ENCODE measurements around the gene FOXC1. TPM values are rescaled to one million over a fixed set of nuclear protein-coding genes. Genes with fewer than 3 reads are reported as not detected.

FOXC1 gene
- total RNA-seq, 4 donors from 2014 or later: 0.92 to 3.9 (median 2.0) TPM

- in situ Hi-C loops (cut with MboI; ENCODE audit: low sequenced_read_pairs in 4 of 4): loop anchor here (10.0 to 25.0 kb wide), 5 partner anchors 589 to 1139 kb away; no protein-coding TSS in a partner anchor
Observed at GRCh38 chr6:1597924-1598323, 11.8 kb upstream of the FOXC1 start.

GRCh38 chr6:1598433-1598832 is 11.3 kb upstream of the FOXC1 start:
- no peak for ATAC-seq

More at GRCh38 chr6:1597924-1598323, 11.8 kb upstream of the FOXC1 start:
- Histone ChIP-seq H3K27ac (no peak overlapping the region), H3K4me1 (peaks cover 2 to 3% of the 10 kb centered on the region in 2 donors), H3K27me3 (peaks cover 26 to 41% (median 32%) of the 10 kb centered on the region in 3 donors), H3K4me3 (no peak overlapping the region), H3K9me3 (no peaks in the 10 kb centered on the region), H3K36me3 (no peaks in the 10 kb centered on the region)
- no peak for DNase-seq
- ATAC-seq: no peak
- TF ChIP-seq CTCF (IDR thresholded peaks at IDR 0.05 in 4 of 5, conservative IDR thresholded peaks at IDR 0.05 in 1 of 5): no peak
- no peak for TF ChIP-seq POLR2A (IDR thresholded peaks at IDR 0.05)
- intact Hi-C loops (cut with DNase I; ENCODE audit: low total_unique reads): loop anchor here (2.0 kb wide), 4 partner anchors 599 to 1153 kb away; partner anchors contain the start of gene MYLK4

GRCh38 chr6:1598886-1599285 is 10.8 kb upstream of the FOXC1 start:
- H3K27me3 ChIP-seq: peaks cover 28 to 36% (median 31%) of the 10 kb centered on the region in 3 donors
- no peak for DNase-seq
- in situ Hi-C loops (cut with MboI; ENCODE audit: low sequenced_read_pairs in 4 of 4): loop anchor here (10.0 to 25.0 kb wide), 5 partner anchors 588 to 1138 kb away; no protein-coding TSS in a partner anchor

More at GRCh38 chr6:1598433-1598832, 11.3 kb upstream of the FOXC1 start:
- in situ Hi-C loops (cut with MboI; ENCODE audit: low sequenced_read_pairs in 4 of 4) (loop anchor here (10.0 to 25.0 kb wide), 5 partner anchors 589 to 1139 kb away; no protein-coding TSS in a partner anchor), intact Hi-C loops (cut with DNase I; ENCODE audit: low total_unique reads) (no loop called here)
- no peak for DNase-seq
- Histone ChIP-seq H3K4me3 (no peak overlapping the region), H3K27me3 (peaks cover 24 to 36% (median 30%) of the 10 kb centered on the region in 3 donors), H3K27ac (no peak overlapping the region), H3K9me3 (no peaks in the 10 kb centered on the region), H3K36me3 (no peaks in the 10 kb centered on the region), H3K4me1 (peaks cover 2 to 3% of the 10 kb centered on the region in 2 donors)
- TF ChIP-seq CTCF (IDR thresholded peaks at IDR 0.05 in 4 of 5, conservative IDR thresholded peaks at IDR 0.05 in 1 of 5) (no peak), POLR2A (IDR thresholded peaks at IDR 0.05) (no peak)

GRCh38 chr6:1599469-1599868 is 10.2 kb upstream of the FOXC1 start:
- Histone ChIP-seq H3K27ac (no peak overlapping the region), H3K36me3 (no peaks in the 10 kb centered on the region), H3K27me3 (peaks cover 30 to 36% (median 32%) of the 10 kb centered on the region in 3 donors), H3K9me3 (no peaks in the 10 kb centered on the region), H3K4me3 (no peak overlapping the region), H3K4me1 (peaks cover 6 to 8% of the 10 kb centered on the region in 2 donors)
- ATAC-seq (no peak), DNase-seq (no peak)
- intact Hi-C loops (cut with DNase I; ENCODE audit: low total_unique reads): no loop called here
- in situ Hi-C loops (cut with MboI; ENCODE audit: low sequenced_read_pairs in 4 of 4): loop anchor here (10.0 to 25.0 kb wide), 5 partner anchors 588 to 1138 kb away; no protein-coding TSS in a partner anchor
- TF ChIP-seq CTCF (IDR thresholded peaks at IDR 0.05 in 4 of 5, conservative IDR thresholded peaks at IDR 0.05 in 1 of 5): no peak
- TF ChIP-seq POLR2A (IDR thresholded peaks at IDR 0.05): no peak

More at GRCh38 chr6:1598886-1599285, 10.8 kb upstream of the FOXC1 start:
- Histone ChIP-seq H3K36me3 (no peaks in the 10 kb centered on the region), H3K27ac (no peak overlapping the region), H3K4me3 (no peak overlapping the region), H3K9me3 (no peaks in the 10 kb centered on the region), H3K4me1 (peaks cover 2 to 3% of the 10 kb centered on the region in 2 donors)
- ATAC-seq: no peak
- intact Hi-C loops (cut with DNase I; ENCODE audit: low total_unique reads): no loop called here
- no peak for TF ChIP-seq CTCF (IDR thresholded peaks at IDR 0.05 in 4 of 5, conservative IDR thresholded peaks at IDR 0.05 in 1 of 5)
- no peak for TF ChIP-seq POLR2A (IDR thresholded peaks at IDR 0.05)
